Mononuclear cell (primary cell): Measurements from ENCODE around the gene RPRML. TPM values are rescaled to one million over a fixed set of nuclear protein-coding genes. Genes with fewer than 3 reads are reported as not detected.
"Not testable (repeated sequence)": the region's sequence is repeated elsewhere in the genome, so short reads cannot be mapped to it uniquely, and the experiment has no call there.

Experiments used
- H3K27me3 ChIP-seq: 2 replicates; pipeline ENCODE4 v1.6.0; 2011; ENCODE audit warnings: low read length, control low read depth; ENCODE audit not compliant: insufficient read depth
- H3K4me1 ChIP-seq: 2 replicates; pipeline ENCODE4 v1.5.1; 2011; ENCODE audit warnings: mild to moderate bottlenecking, low read length, control low read depth; ENCODE audit not compliant: insufficient read depth
- H3K4me3 ChIP-seq: 2 replicates; pipeline ENCODE4 v1.5.1; 2011; ENCODE audit warnings: mild to moderate bottlenecking, low read length, moderate library complexity
- H3K9me3 ChIP-seq: 2 replicates; pipeline ENCODE4 v1.5.1; 2011; ENCODE audit warnings: low read depth, mild to moderate bottlenecking, control low read depth, low read length
- total RNA-seq: library from RNA; depleted of rRNA; stranded (reverse); fragments of >200 nt; gene quantifications from one replicate; pipeline ENCODE4 v1.2.3, GENCODE V29; 2012

RPRML gene
- not detected for total RNA-seq

- Histone ChIP-seq H3K9me3 (no peaks in the 10 kb centered on the region), H3K4me3 (peak within 1 kb of the TSS; percentile 20), H3K27me3 (peaks cover 43% of the 10 kb centered on the region), H3K4me1 (peaks cover 17% of the 10 kb centered on the region)
Measured at GRCh38 chr17:46979147-46979863, at the start of gene RPRML. RPRML (minus strand) TSS chr17:46979253; CDS start chr17:46979007, 246 bp downstream.

- H3K4me3 ChIP-seq: not testable (repeated sequence)
Measured at GRCh38 chr17:47016966-47017365, 37.9 kb upstream of the RPRML start.

GRCh38 chr17:47013341-47013740, 34.3 kb upstream of the RPRML start:
- Histone ChIP-seq H3K4me3 (no peak overlapping the region), H3K27me3 (no peaks in the 10 kb centered on the region), H3K4me1 (no peaks in the 10 kb centered on the region), H3K9me3 (no peaks in the 10 kb centered on the region)

More at GRCh38 chr17:47016966-47017365, 37.9 kb upstream of the RPRML start:
- not testable (repeated sequence) for H3K27me3 ChIP-seq, H3K4me1 ChIP-seq, H3K9me3 ChIP-seq

- Histone ChIP-seq H3K4me3 (no peak overlapping the region), H3K9me3 (no peaks in the 10 kb centered on the region), H3K27me3 (no peaks in the 10 kb centered on the region), H3K4me1 (no peaks in the 10 kb centered on the region)
Measured at GRCh38 chr17:47012457-47012856, 33.4 kb upstream of the RPRML start.

GRCh38 chr17:47009759-47010594, 30.9 kb upstream of the RPRML start:
- H3K27me3 ChIP-seq: no peaks in the 10 kb centered on the region
- no peak overlapping the region for H3K4me3 ChIP-seq
- H3K4me1 ChIP-seq: no peaks in the 10 kb centered on the region
- no peaks in the 10 kb centered on the region for H3K9me3 ChIP-seq

GRCh38 chr17:47004906-47005305, 25.9 kb upstream of the RPRML start:
- Histone ChIP-seq H3K9me3 (no peaks in the 10 kb centered on the region), H3K4me3 (no peak overlapping the region), H3K27me3 (no peaks in the 10 kb centered on the region), H3K4me1 (peaks cover 9% of the 10 kb centered on the region)

GRCh38 chr17:47003864-47004263, 24.8 kb upstream of the RPRML start:
- not testable (repeated sequence) for H3K9me3 ChIP-seq, H3K4me3 ChIP-seq, H3K4me1 ChIP-seq, H3K27me3 ChIP-seq

GRCh38 chr17:46995841-46996571, 17.0 kb upstream of the RPRML start:
- Histone ChIP-seq H3K4me3 (no peak overlapping the region), H3K9me3 (no peaks in the 10 kb centered on the region), H3K27me3 (no peaks in the 10 kb centered on the region), H3K4me1 (peaks cover 2% of the 10 kb centered on the region)

GRCh38 chr17:46994993-46995392, 15.9 kb upstream of the RPRML start:
- no peaks in the 10 kb centered on the region for H3K9me3 ChIP-seq
- no peak overlapping the region for H3K4me3 ChIP-seq
- H3K27me3 ChIP-seq: no peaks in the 10 kb centered on the region
- H3K4me1 ChIP-seq: no peaks in the 10 kb centered on the region

GRCh38 chr17:46991617-46992016, 12.6 kb upstream of the RPRML start:
- Histone ChIP-seq H3K4me3 (no peak overlapping the region), H3K4me1 (no peaks in the 10 kb centered on the region), H3K27me3 (no peaks in the 10 kb centered on the region), H3K9me3 (no peaks in the 10 kb centered on the region)

GRCh38 chr17:46989637-46990431, 10.8 kb upstream of the RPRML start:
- no peaks in the 10 kb centered on the region for H3K4me1 ChIP-seq
- no peaks in the 10 kb centered on the region for H3K27me3 ChIP-seq
- no peaks in the 10 kb centered on the region for H3K9me3 ChIP-seq

GRCh38 chr17:46987927-46988326, 8.9 kb upstream of the RPRML start:
- H3K4me1 ChIP-seq, H3K9me3 ChIP-seq, H3K4me3 ChIP-seq, H3K27me3 ChIP-seq: not testable (repeated sequence)

More at GRCh38 chr17:46989637-46990431, 10.8 kb upstream of the RPRML start:
- no peak overlapping the region for H3K4me3 ChIP-seq

- Histone ChIP-seq H3K4me1 (no peaks in the 10 kb centered on the region), H3K4me3 (no peak overlapping the region), H3K9me3 (no peaks in the 10 kb centered on the region), H3K27me3 (peaks cover 4% of the 10 kb centered on the region)
Measured at GRCh38 chr17:46986366-46986765, 7.3 kb upstream of the RPRML start.

- peaks cover 13% of the 10 kb centered on the region for H3K27me3 ChIP-seq
- H3K4me3 ChIP-seq: no peak overlapping the region
- H3K9me3 ChIP-seq: no peaks in the 10 kb centered on the region
- no peaks in the 10 kb centered on the region for H3K4me1 ChIP-seq
Measured at GRCh38 chr17:46984892-46985291, 5.8 kb upstream of the RPRML start.
